HEK293 (cell line): Measurements from ENCODE around the gene PRKAG2.

Source experiments
- KLF9 ChIP-seq: fragments of 450-650 bp; formaldehyde crosslinking; IDR thresholded peaks from 2 replicates; pipeline ENCODE4 v1.5.1; 2016; ENCODE audit warnings: missing biosample characterization, missing genetic modification characterization, low read depth
- OSR2 ChIP-seq: fragments of 450-650 bp; formaldehyde crosslinking; IDR thresholded peaks from 2 replicates; pipeline ENCODE4 v1.5.1; 2016; ENCODE audit warnings: missing biosample characterization, missing genetic modification characterization
- PATZ1 ChIP-seq: fragments of 450-650 bp; formaldehyde crosslinking; IDR thresholded peaks from 2 replicates; pipeline ENCODE4 v1.5.1; 2016; ENCODE audit warnings: missing biosample characterization, missing genetic modification characterization
- RBAK ChIP-seq: fragments of 450-650 bp; formaldehyde crosslinking; IDR thresholded peaks from 2 replicates; pipeline ENCODE4 v1.5.1; 2016; ENCODE audit warnings: missing biosample characterization, missing genetic modification characterization
- REPIN1 ChIP-seq: fragments of 450-650 bp; formaldehyde crosslinking; IDR thresholded peaks from 2 replicates; pipeline ENCODE4 v1.5.1; 2017; ENCODE audit warnings: missing biosample characterization, missing genetic modification characterization, low read depth
- SETDB1 ChIP-seq: IDR thresholded peaks from one replicate; pipeline ENCODE4 v1.6.1; 2017; ENCODE audit warnings: mild to moderate bottlenecking, low read length, moderate library complexity, mixed read lengths; ENCODE audit not compliant: insufficient read length
- TRIM28 ChIP-seq: IDR thresholded peaks from 2 replicates; pipeline ENCODE4 v1.6.1; 2011; ENCODE audit warnings: low read length, control low read depth, borderline replicate concordance
- ZBTB1 ChIP-seq: fragments of 450-650 bp; formaldehyde crosslinking; IDR thresholded peaks from 2 replicates; pipeline ENCODE4 v1.5.1; 2016; ENCODE audit warnings: missing biosample characterization, missing genetic modification characterization
- ZBTB11 ChIP-seq: fragments of 450-650 bp; formaldehyde crosslinking; conservative IDR thresholded peaks from 2 replicates; pipeline ENCODE4 v1.5.1; 2016; ENCODE audit warnings: low read depth, missing biosample characterization, missing genetic modification characterization
- ZBTB26 ChIP-seq: fragments of 450-650 bp; formaldehyde crosslinking; optimal IDR thresholded peaks from 2 replicates; pipeline ENCODE3; 2016; ENCODE audit warnings: missing biosample characterization, mild to moderate bottlenecking, missing genetic modification characterization
- ZBTB8A ChIP-seq: fragments of 450-650 bp; formaldehyde crosslinking; IDR thresholded peaks from 2 replicates; pipeline ENCODE4 v1.5.1; 2016; ENCODE audit warnings: missing biosample characterization, missing genetic modification characterization
- ZEB2 ChIP-seq: fragments of 450-650 bp; formaldehyde crosslinking; IDR thresholded peaks from 2 replicates; pipeline ENCODE4 v1.5.1; 2016; ENCODE audit warnings: missing biosample characterization, missing genetic modification characterization
- ZNF10 ChIP-seq: fragments of 450-650 bp; formaldehyde crosslinking; IDR thresholded peaks from 2 replicates; pipeline ENCODE4 v1.5.1; 2017; ENCODE audit warnings: missing biosample characterization, missing genetic modification characterization
- ZNF157 ChIP-seq: fragments of 450-650 bp; formaldehyde crosslinking; IDR thresholded peaks from 2 replicates; pipeline ENCODE4 v1.5.1; 2016; ENCODE audit warnings: missing biosample characterization, missing genetic modification characterization
- ZNF175 ChIP-seq: fragments of 450-650 bp; formaldehyde crosslinking; IDR thresholded peaks from 2 replicates; pipeline ENCODE4 v1.5.1; 2016; ENCODE audit warnings: missing biosample characterization, missing genetic modification characterization
- ZNF2 ChIP-seq: fragments of 450-650 bp; formaldehyde crosslinking; IDR thresholded peaks from 2 replicates; pipeline ENCODE4 v1.5.1; 2016; ENCODE audit warnings: missing biosample characterization, missing genetic modification characterization
- ZNF311 ChIP-seq: fragments of 450-650 bp; formaldehyde crosslinking; IDR thresholded peaks from 2 replicates; pipeline ENCODE4 v1.5.1; 2017; ENCODE audit warnings: missing biosample characterization, missing genetic modification characterization, borderline replicate concordance
- ZNF394 ChIP-seq: fragments of 450-650 bp; formaldehyde crosslinking; IDR thresholded peaks from 2 replicates; pipeline ENCODE4 v1.5.1; 2016; ENCODE audit warnings: missing biosample characterization, missing genetic modification characterization, mild to moderate bottlenecking, moderate library complexity, borderline replicate concordance
- ZNF514 ChIP-seq: fragments of 450-650 bp; formaldehyde crosslinking; IDR thresholded peaks from 2 replicates; pipeline ENCODE4 v1.5.1; 2016; ENCODE audit warnings: missing biosample characterization, missing genetic modification characterization
- ZNF558 ChIP-seq: fragments of 450-650 bp; formaldehyde crosslinking; IDR thresholded peaks from 2 replicates; pipeline ENCODE4 v1.5.1; 2016; ENCODE audit warnings: missing biosample characterization, missing genetic modification characterization
- ZNF571 ChIP-seq: fragments of 450-650 bp; formaldehyde crosslinking; IDR thresholded peaks from 2 replicates; pipeline ENCODE4 v1.5.0; 2017; ENCODE audit warnings: missing biosample characterization, missing genetic modification characterization
- ZNF585B ChIP-seq: fragments of 450-650 bp; formaldehyde crosslinking; IDR thresholded peaks from 2 replicates; pipeline ENCODE4 v1.5.1; 2016; ENCODE audit warnings: missing biosample characterization, missing genetic modification characterization
- ZNF600 ChIP-seq: fragments of 450-650 bp; formaldehyde crosslinking; IDR thresholded peaks from 2 replicates; pipeline ENCODE4 v1.5.1; 2016; ENCODE audit warnings: missing biosample characterization, missing genetic modification characterization
- ZNF785 ChIP-seq: fragments of 450-650 bp; formaldehyde crosslinking; IDR thresholded peaks from 2 replicates; pipeline ENCODE4 v1.5.1; 2016; ENCODE audit warnings: missing biosample characterization, missing genetic modification characterization
- ZNF792 ChIP-seq: fragments of 450-650 bp; formaldehyde crosslinking; IDR thresholded peaks from 2 replicates; pipeline ENCODE4 v1.5.1; 2016; ENCODE audit warnings: missing biosample characterization, missing genetic modification characterization
- ZSCAN30 ChIP-seq: fragments of 450-650 bp; IDR thresholded peaks from 2 replicates; pipeline ENCODE4 v1.5.1; 2018; ENCODE audit warnings: missing biosample characterization, mild to moderate bottlenecking, missing genetic modification characterization, moderate library complexity
- TF ChIP-seq, protein P1 (sequence below): fragments of 450-650 bp; formaldehyde crosslinking; IDR thresholded peaks from 2 replicates; pipeline ENCODE4 v1.5.1; 2016; ENCODE audit warnings: missing biosample characterization, missing genetic modification characterization
- TF ChIP-seq, protein P2 (sequence below): fragments of 450-650 bp; formaldehyde crosslinking; IDR thresholded peaks from 2 replicates; pipeline ENCODE4 v1.5.1; 2016; ENCODE audit warnings: missing biosample characterization, missing genetic modification characterization
- TF ChIP-seq, protein P3 (sequence below): fragments of 450-650 bp; formaldehyde crosslinking; IDR thresholded peaks from 2 replicates; pipeline ENCODE4 v1.5.1; 2017; ENCODE audit warnings: missing biosample characterization, missing genetic modification characterization

Gene PRKAG2

GRCh38 chr7:151699147-151699927 is 177.6 kb downstream of the PRKAG2 start (continued):
- TF ChIP-seq ZNF558 (tag by site-specific recombination) = no peak
- peak; percentile 39; the same call in 1 of the 2 replicates for TF ChIP-seq PATZ1 (tag by site-specific recombination)
- TF ChIP-seq ZNF175 (tag by site-specific recombination) = no peak
- no peak for TF ChIP-seq ZNF785 (tag by site-specific recombination)
- TF ChIP-seq ZNF514 = no peak
- peak; percentile 83 for TF ChIP-seq ZSCAN30
- TF ChIP-seq REPIN1 (tag by site-specific recombination) = no peak
- TF ChIP-seq ZBTB26 (tag by site-specific recombination) = no peak
- TF ChIP-seq, protein P1, sequence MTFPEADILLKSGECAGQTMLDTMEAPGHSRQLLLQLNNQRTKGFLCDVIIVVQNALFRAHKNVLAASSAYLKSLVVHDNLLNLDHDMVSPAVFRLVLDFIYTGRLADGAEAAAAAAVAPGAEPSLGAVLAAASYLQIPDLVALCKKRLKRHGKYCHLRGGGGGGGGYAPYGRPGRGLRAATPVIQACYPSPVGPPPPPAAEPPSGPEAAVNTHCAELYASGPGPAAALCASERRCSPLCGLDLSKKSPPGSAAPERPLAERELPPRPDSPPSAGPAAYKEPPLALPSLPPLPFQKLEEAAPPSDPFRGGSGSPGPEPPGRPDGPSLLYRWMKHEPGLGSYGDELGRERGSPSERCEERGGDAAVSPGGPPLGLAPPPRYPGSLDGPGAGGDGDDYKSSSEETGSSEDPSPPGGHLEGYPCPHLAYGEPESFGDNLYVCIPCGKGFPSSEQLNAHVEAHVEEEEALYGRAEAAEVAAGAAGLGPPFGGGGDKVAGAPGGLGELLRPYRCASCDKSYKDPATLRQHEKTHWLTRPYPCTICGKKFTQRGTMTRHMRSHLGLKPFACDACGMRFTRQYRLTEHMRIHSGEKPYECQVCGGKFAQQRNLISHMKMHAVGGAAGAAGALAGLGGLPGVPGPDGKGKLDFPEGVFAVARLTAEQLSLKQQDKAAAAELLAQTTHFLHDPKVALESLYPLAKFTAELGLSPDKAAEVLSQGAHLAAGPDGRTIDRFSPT (tag by site-specific recombination) = peak; percentile 75
- TF ChIP-seq, protein P2, sequence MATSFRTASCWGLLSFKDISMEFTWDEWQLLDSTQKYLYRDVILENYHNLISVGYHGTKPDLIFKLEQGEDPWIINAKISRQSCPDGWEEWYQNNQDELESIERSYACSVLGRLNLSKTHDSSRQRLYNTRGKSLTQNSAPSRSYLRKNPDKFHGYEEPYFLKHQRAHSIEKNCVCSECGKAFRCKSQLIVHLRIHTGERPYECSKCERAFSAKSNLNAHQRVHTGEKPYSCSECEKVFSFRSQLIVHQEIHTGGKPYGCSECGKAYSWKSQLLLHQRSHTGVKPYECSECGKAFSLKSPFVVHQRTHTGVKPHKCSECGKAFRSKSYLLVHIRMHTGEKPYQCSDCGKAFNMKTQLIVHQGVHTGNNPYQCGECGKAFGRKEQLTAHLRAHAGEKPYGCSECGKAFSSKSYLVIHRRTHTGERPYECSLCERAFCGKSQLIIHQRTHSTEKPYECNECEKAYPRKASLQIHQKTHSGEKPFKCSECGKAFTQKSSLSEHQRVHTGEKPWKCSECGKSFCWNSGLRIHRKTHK (tag by site-specific recombination) = no peak
- TF ChIP-seq ZNF311 (tag by site-specific recombination) = no peak
- no peak for TF ChIP-seq ZNF157 (tag by site-specific recombination)
- TF ChIP-seq, protein P3, sequence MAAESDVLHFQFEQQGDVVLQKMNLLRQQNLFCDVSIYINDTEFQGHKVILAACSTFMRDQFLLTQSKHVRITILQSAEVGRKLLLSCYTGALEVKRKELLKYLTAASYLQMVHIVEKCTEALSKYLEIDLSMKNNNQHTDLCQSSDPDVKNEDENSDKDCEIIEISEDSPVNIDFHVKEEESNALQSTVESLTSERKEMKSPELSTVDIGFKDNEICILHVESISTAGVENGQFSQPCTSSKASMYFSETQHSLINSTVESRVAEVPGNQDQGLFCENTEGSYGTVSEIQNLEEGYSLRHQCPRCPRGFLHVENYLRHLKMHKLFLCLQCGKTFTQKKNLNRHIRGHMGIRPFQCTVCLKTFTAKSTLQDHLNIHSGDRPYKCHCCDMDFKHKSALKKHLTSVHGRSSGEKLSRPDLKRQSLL (tag by site-specific recombination) = peak; percentile 39; the same call in 1 of the 2 replicates
- TF ChIP-seq ZBTB1 (tag by site-specific recombination) = no peak
- peak; percentile 60; the same call in 1 of the 2 replicates for TF ChIP-seq TRIM28
- peak; percentile 46; the same call in 1 of the 2 replicates for TF ChIP-seq ZNF394
- no peak for TF ChIP-seq ZNF792 (tag by site-specific recombination)
- TF ChIP-seq SETDB1 = no peak
- TF ChIP-seq RBAK (tag by site-specific recombination) = no peak
- TF ChIP-seq ZNF585B = no peak
- peak; percentile 85 for TF ChIP-seq ZNF600 (tag by site-specific recombination)
- no peak for TF ChIP-seq ZNF571
- 0 out of 2 replicates have a peak, but pooled peaks have one; percentile 20 for TF ChIP-seq ZNF2 (tag by site-specific recombination)
- 0 out of 2 replicates have a peak, but pooled peaks have one; percentile 51 for TF ChIP-seq ZEB2 (tag by site-specific recombination)
- no peak for TF ChIP-seq KLF9 (tag by site-specific recombination)
- peak; percentile 44; the same call in 1 of the 2 replicates for TF ChIP-seq OSR2 (tag by site-specific recombination)
- TF ChIP-seq ZBTB11 (tag by site-specific recombination) = 0 out of 2 replicates have a peak, but pooled peaks have one; percentile 40
- 0 out of 2 replicates have a peak, but pooled peaks have one; percentile 49 for TF ChIP-seq ZBTB8A (tag by site-specific recombination)
- no peak for TF ChIP-seq ZNF10 (tag by site-specific recombination)
